ENCODE results near the gene AQP4. TPM values are rescaled to one million over a fixed set of nuclear protein-coding genes. Genes with fewer than 3 reads are reported as not detected.
A peak's percentile ranks its signal among the peaks of the same experiment; 100 is the strongest.

Gene AQP4
- total RNA-seq, 4 donors from 2014 or later = 0.36 to 3.3 (median 0.59) TPM; not detected in 1

- no peak overlapping the region for H3K4me3 ChIP-seq (ENCODE audit: low read depth, poor library complexity, severe bottlenecking)
- DNase-seq (ENCODE audit: low spot score in 2 of 2) = no peak
- WGBS, 2 donors = 52 to 69% methylated on average over 6 of the region's 6 CpGs
- intact Hi-C loops (cut with DNase I; ENCODE audit: low total_unique reads) = loop anchor here (5.0 kb wide), 1 partner anchor 1892 kb away; no protein-coding TSS in a partner anchor
- TF ChIP-seq CTCF (IDR thresholded peaks at IDR 0.05) (no peak), POLR2A (IDR thresholded peaks at IDR 0.05) (no peak)
Observed at GRCh38 chr18:26868968-26869586, 3.6 kb upstream of the AQP4 start.

GRCh38 chr18:26867471-26867870 lies 2.0 kb upstream of the AQP4 start:
- TF ChIP-seq CTCF (IDR thresholded peaks at IDR 0.05) (no peak), POLR2A (IDR thresholded peaks at IDR 0.05) (no peak)
- DNase-seq (ENCODE audit: low spot score in 2 of 2) = no peak
- 72 to 74% methylated on average over 4 of the region's 4 CpGs for WGBS, 2 donors
- no peak overlapping the region for H3K4me3 ChIP-seq (ENCODE audit: low read depth, poor library complexity, severe bottlenecking)
- intact Hi-C loops (cut with DNase I; ENCODE audit: low total_unique reads) = loop anchor here (5.0 kb wide), 1 partner anchor 1890 kb away; no protein-coding TSS in a partner anchor

GRCh38 chr18:26864658-26865057 lies 849 bp downstream of the AQP4 start:
- intact Hi-C loops (cut with DNase I; ENCODE audit: low total_unique reads) = loop anchor here (5.0 kb wide), 1 partner anchor 1887 kb away; no protein-coding TSS in a partner anchor
- 77 to 78% methylated on average over 7 of the region's 7 CpGs for WGBS, 2 donors
- no peak for TF ChIP-seq POLR2A (IDR thresholded peaks at IDR 0.05)
- TF ChIP-seq CTCF (IDR thresholded peaks at IDR 0.05) = no peak
- no peak overlapping the region for H3K4me3 ChIP-seq (ENCODE audit: low read depth, poor library complexity, severe bottlenecking)
- DNase-seq (ENCODE audit: low spot score in 2 of 2) = no peak

GRCh38 chr18:26863921-26864497 lies 1.5 kb downstream of the AQP4 start:
- intact Hi-C loops (cut with DNase I; ENCODE audit: low total_unique reads) = no loop called here
- TF ChIP-seq CTCF (IDR thresholded peaks at IDR 0.05) = no peak
- DNase-seq (ENCODE audit: low spot score in 2 of 2) = no peak
- no peak overlapping the region for H3K4me3 ChIP-seq (ENCODE audit: low read depth, poor library complexity, severe bottlenecking)
- WGBS, 2 donors = 40 to 43% methylated on average over 9 of the region's 9 CpGs

GRCh38 chr18:26863122-26863879 lies 2.2 kb downstream of the AQP4 start:
- H3K4me3 ChIP-seq (ENCODE audit: low read depth, poor library complexity, severe bottlenecking) = no peak overlapping the region
- peak in 1 of 2 donors; percentile 24 for DNase-seq (ENCODE audit: low spot score in 2 of 2)
- intact Hi-C loops (cut with DNase I; ENCODE audit: low total_unique reads) = no loop called here
- 3 to 6% methylated on average over 21 to 36 of the region's 40 CpGs for WGBS, 2 donors
- no peak for TF ChIP-seq CTCF (IDR thresholded peaks at IDR 0.05)
- no peak for TF ChIP-seq POLR2A (IDR thresholded peaks at IDR 0.05)
